Uterus (tissue), 4 donors: Measurements from ENCODE around the gene LIPN. TPM values are rescaled to one million over a fixed set of nuclear protein-coding genes. Genes with fewer than 3 reads are reported as not detected.
A peak's percentile ranks its signal among the peaks of the same experiment; 100 is the strongest.

Source experiments
- DNase-seq, 2 donors: peaks; one replicate each; pipeline ENCODE4 v3.0.0-alpha.2; 2019 to 2020
- H3K27ac ChIP-seq, 2 donors: fragments of 200-600 bp; sonication (generic); 1 replicate in 1 of 2; 2 replicates in 1 of 2; pipeline ENCODE4 v1.5.1; 2016 to 2018
- H3K27me3 ChIP-seq, 2 donors: fragments of 200-600 bp; sonication (generic); one replicate each; pipeline ENCODE4 v1.5.1; 2018 to 2019; ENCODE audit warnings: control low read depth in 1 of 2
- H3K36me3 ChIP-seq, 2 donors: fragments of 200-600 bp; sonication (generic); one replicate each; pipeline ENCODE4 v1.5.1; 2019; ENCODE audit warnings: control low read depth in 1 of 2
- H3K4me1 ChIP-seq, 2 donors: fragments of 200-600 bp; sonication (generic); one replicate each; pipeline ENCODE4 v1.5.1; 2018 to 2019; ENCODE audit warnings: control low read depth in 1 of 2
- H3K4me3 ChIP-seq, 2 donors: fragments of 200-600 bp; sonication (generic); 1 replicate in 1 of 2; 2 replicates in 1 of 2; pipeline ENCODE4 v1.5.1; 2018 to 2019; ENCODE audit warnings: mild to moderate bottlenecking in 1 of 2
- H3K9me3 ChIP-seq, 2 donors: fragments of 200-600 bp; sonication (generic); one replicate each; pipeline ENCODE4 v1.5.1; 2019; ENCODE audit warnings: control low read depth in 1 of 2
- CTCF ChIP-seq, 4 experiments: fragments of 200-600 bp in 2 of 4; fragments of 450-650 bp in 2 of 4; sonication (generic) in 2 of 4; IDR thresholded peaks; one replicate each; pipeline ENCODE4 v1.5.1; 2016 to 2019; ENCODE audit warnings: antibody characterized with exemption in 4 of 4, mild to moderate bottlenecking in 2 of 4, moderate library complexity in 1 of 4
- POLR2A ChIP-seq, 2 donors: fragments of 450-650 bp; IDR thresholded peaks; one replicate each; pipeline ENCODE4 v1.6.1; 2016; ENCODE audit warnings: antibody characterized with exemption in 2 of 2, mild to moderate bottlenecking in 1 of 2, moderate library complexity in 1 of 2
- intact Hi-C: fragments of 100-400 bp; cut with DNase I; formaldehyde crosslinking; loops from one replicate; pipeline ENCODE4 v1.15.1; 2023; ENCODE audit warnings: low total_unique reads
- total RNA-seq, 4 donors: library from RNA; depleted of rRNA in 3 of 4; stranded (reverse); fragments of >200 nt in 3 of 4; gene quantifications; one replicate each; pipeline versions ENCODE4 v1.1.0 to v1.2.4, GENCODE V29; 2014 to 2023
- donor health status: DM: yes; HTN: yes; CAD: no.

The LIPN gene
- total RNA-seq, 4 donors from 2014 or later: not detected

- Histone ChIP-seq H3K9me3 (no peaks in the 10 kb centered on the region), H3K27ac (no peak overlapping the region), H3K27me3 (no peaks in the 10 kb centered on the region), H3K4me1 (no peaks in the 10 kb centered on the region), H3K4me3 (no peak overlapping the region), H3K36me3 (no peaks in the 10 kb centered on the region)
- no peak for DNase-seq
- no peak for TF ChIP-seq POLR2A (IDR thresholded peaks at IDR 0.05)
- TF ChIP-seq CTCF (IDR thresholded peaks at IDR 0.05): no peak
- intact Hi-C loops: no loop called here
Measured at GRCh38 chr10:88804083-88804812, 44.4 kb downstream of the LIPN start.

- no peaks in the 10 kb centered on the region for H3K27me3 ChIP-seq
- intact Hi-C loops: no loop called here
Measured at GRCh38 chr10:88805361-88805760, 45.5 kb downstream of the LIPN start.

GRCh38 chr10:88805924-88806323 is 46.1 kb downstream of the LIPN start:
- no peaks in the 10 kb centered on the region for H3K9me3 ChIP-seq
- H3K27ac ChIP-seq: no peak overlapping the region
- no peak for DNase-seq
- TF ChIP-seq CTCF (IDR thresholded peaks at IDR 0.05): no peak
- H3K36me3 ChIP-seq: no peaks in the 10 kb centered on the region
- H3K4me1 ChIP-seq: no peaks in the 10 kb centered on the region
- intact Hi-C loops: no loop called here
- H3K27me3 ChIP-seq: no peaks in the 10 kb centered on the region
- no peak overlapping the region for H3K4me3 ChIP-seq

More at GRCh38 chr10:88805361-88805760, 45.5 kb downstream of the LIPN start:
- H3K9me3 ChIP-seq: no peaks in the 10 kb centered on the region
- no peak for DNase-seq
- H3K27ac ChIP-seq: no peak overlapping the region
- no peaks in the 10 kb centered on the region for H3K36me3 ChIP-seq
- no peaks in the 10 kb centered on the region for H3K4me1 ChIP-seq
- H3K4me3 ChIP-seq: no peak overlapping the region
- TF ChIP-seq CTCF (IDR thresholded peaks at IDR 0.05): no peak
- TF ChIP-seq POLR2A (IDR thresholded peaks at IDR 0.05): no peak

- intact Hi-C loops: no loop called here
- Histone ChIP-seq H3K27ac (no peak overlapping the region), H3K4me3 (no peak overlapping the region), H3K27me3 (no peaks in the 10 kb centered on the region), H3K9me3 (no peaks in the 10 kb centered on the region), H3K4me1 (no peaks in the 10 kb centered on the region), H3K36me3 (no peaks in the 10 kb centered on the region)
- DNase-seq: no peak
- TF ChIP-seq POLR2A (IDR thresholded peaks at IDR 0.05) (no peak), CTCF (IDR thresholded peaks at IDR 0.05) (no peak)
Measured at GRCh38 chr10:88809621-88810020, 49.8 kb downstream of the LIPN start.

- Histone ChIP-seq H3K27ac (no peak overlapping the region), H3K27me3 (no peaks in the 10 kb centered on the region), H3K36me3 (no peaks in the 10 kb centered on the region), H3K4me1 (no peaks in the 10 kb centered on the region), H3K4me3 (no peak overlapping the region), H3K9me3 (no peaks in the 10 kb centered on the region)
- DNase-seq: no peak
- intact Hi-C loops: no loop called here
- TF ChIP-seq CTCF (IDR thresholded peaks at IDR 0.05): peak; percentile 27 to 45 (median 30)
- no peak for TF ChIP-seq POLR2A (IDR thresholded peaks at IDR 0.05)
Measured at GRCh38 chr10:88810196-88810961, 50.6 kb downstream of the LIPN start.
